GM18951 (cell line): ENCODE data around the gene HOXC6.

Source experiments
- POLR2A ChIP-seq: IDR thresholded peaks from 4 replicates; pipeline ENCODE4 v1.6.1; 2011; ENCODE audit warnings: mild to moderate bottlenecking; ENCODE audit not compliant: insufficient read length, insufficient read depth; ENCODE audit errors: extremely low read depth
- in situ Hi-C: fragments of 300-500 bp; cut with MboI; formaldehyde crosslinking; loops from one replicate; pipeline ENCODE4 v1.12.0; 2022; ENCODE audit warnings: low sequenced_read_pairs, mixed read lengths, inconsistent platforms; ENCODE audit not compliant: unreplicated experiment

HOXC6 gene

GRCh38 chr12:54025499-54026405, 2.5 kb upstream of the HOXC6 start:
- in situ Hi-C loops = no loop called here
- no peak for TF ChIP-seq POLR2A

- in situ Hi-C loops = no loop called here
- no peak for TF ChIP-seq POLR2A
Observed at GRCh38 chr12:54026640-54027441, 1.4 kb upstream of the HOXC6 start.

GRCh38 chr12:54027442-54027786, 826 bp upstream of the HOXC6 start:
- in situ Hi-C loops = no loop called here
- TF ChIP-seq POLR2A = no peak

GRCh38 chr12:54029529-54030441, 1.5 kb downstream of the HOXC6 start:
- in situ Hi-C loops = loop anchor here (5.0 kb wide), 1 partner anchor 163 kb away; no protein-coding TSS in a partner anchor
- TF ChIP-seq POLR2A = no peak

GRCh38 chr12:54030442-54030801, 2.2 kb downstream of the HOXC6 start:
- in situ Hi-C loops = loop anchor here (5.0 kb wide), 1 partner anchor 162 kb away; no protein-coding TSS in a partner anchor

GRCh38 chr12:54030889-54031471, 2.7 kb downstream of the HOXC6 start:
- TF ChIP-seq POLR2A = no peak
- in situ Hi-C loops = loop anchor here (5.0 kb wide), 1 partner anchor 161 kb away; no protein-coding TSS in a partner anchor

More at GRCh38 chr12:54030442-54030801, 2.2 kb downstream of the HOXC6 start:
- no peak for TF ChIP-seq POLR2A

GRCh38 chr12:54031480-54031879, 3.2 kb downstream of the HOXC6 start:
- in situ Hi-C loops = loop anchor here (5.0 kb wide), 1 partner anchor 161 kb away; no protein-coding TSS in a partner anchor
- TF ChIP-seq POLR2A = no peak

GRCh38 chr12:54032086-54032619, 3.9 kb downstream of the HOXC6 start:
- TF ChIP-seq POLR2A = no peak

GRCh38 chr12:54032627-54033100, 4.4 kb downstream of the HOXC6 start, which contains the start of gene HOXC5:
Gene HOXC5 (plus strand): TSS chr12:54033050. CDS start chr12:54033123, 73 bp downstream.
- no peak for TF ChIP-seq POLR2A
- in situ Hi-C loops = loop anchor here (5.0 kb wide), 1 partner anchor 160 kb away; no protein-coding TSS in a partner anchor

More at GRCh38 chr12:54032086-54032619, 3.9 kb downstream of the HOXC6 start:
- in situ Hi-C loops = loop anchor here (5.0 kb wide), 1 partner anchor 160 kb away; no protein-coding TSS in a partner anchor

- in situ Hi-C loops = loop anchor here (5.0 kb wide), 1 partner anchor 159 kb away; no protein-coding TSS in a partner anchor
- TF ChIP-seq POLR2A = no peak
Observed at GRCh38 chr12:54033106-54033979, 5.1 kb downstream of the HOXC6 start.
